Karpas-422 (cell line): Measurements from ENCODE around the gene SLC48A1. TPM values are rescaled to one million over a fixed set of nuclear protein-coding genes. Genes with fewer than 3 reads are reported as not detected.
A peak's percentile ranks its signal among the peaks of the same experiment; 100 is the strongest.
"Not testable (repeated sequence)": the region's sequence is repeated elsewhere in the genome, so short reads cannot be mapped to it uniquely, and the experiment has no call there.

Source experiments
- DNase-seq: peaks from one replicate; pipeline ENCODE4 v3.0.0-alpha.2; 2015
- H2AFZ ChIP-seq: fragments of 200-600 bp; sonication (generic); 2 replicates; pipeline ENCODE4 v1.6.1; 2014; ENCODE audit warnings: antibody characterized with exemption, low read length, mixed read lengths
- H3K27ac ChIP-seq: fragments of 200-600 bp; sonication (generic); 2 replicates; pipeline ENCODE4 v1.5.1; 2014; ENCODE audit warnings: mild to moderate bottlenecking, low read length, moderate library complexity
- H3K27me3 ChIP-seq: fragments of 200-600 bp; sonication (generic); 2 replicates; pipeline ENCODE4 v1.6.1; 2014; ENCODE audit warnings: low read length, mixed read lengths
- H3K36me3 ChIP-seq: fragments of 200-600 bp; sonication (generic); 2 replicates; pipeline ENCODE4 v1.6.1; 2014; ENCODE audit warnings: low read length, mixed read lengths; ENCODE audit not compliant: insufficient read depth
- H3K4me1 ChIP-seq: fragments of 200-600 bp; sonication (generic); 2 replicates; pipeline ENCODE4 v1.6.1; 2014; ENCODE audit warnings: mild to moderate bottlenecking, low read length, mixed read lengths
- H3K4me2 ChIP-seq: fragments of 200-600 bp; sonication (generic); 2 replicates; pipeline ENCODE4 v1.6.1; 2014; ENCODE audit warnings: low read length, low read depth, mild to moderate bottlenecking; ENCODE audit not compliant: poor library complexity, severe bottlenecking
- H3K4me3 ChIP-seq: fragments of 200-600 bp; sonication (generic); 2 replicates; pipeline ENCODE4 v1.5.1; 2014; ENCODE audit warnings: mild to moderate bottlenecking, antibody characterized with exemption, low read length, mixed read lengths
- H3K79me2 ChIP-seq: fragments of 200-600 bp; sonication (generic); 2 replicates; pipeline ENCODE4 v1.6.1; 2014; ENCODE audit warnings: mild to moderate bottlenecking, low read length, mixed read lengths
- H3K9ac ChIP-seq: fragments of 200-600 bp; sonication (generic); 2 replicates; pipeline ENCODE4 v1.6.0; 2014; ENCODE audit warnings: low read length
- H3K9me2 ChIP-seq: fragments of 200-600 bp; sonication (generic), shearing (Covaris generic); replicated peaks from 2 replicates; pipeline ENCODE4 v1.6.0; 2014; ENCODE audit warnings: mild to moderate bottlenecking, low read length, moderate library complexity; ENCODE audit not compliant: insufficient read depth
- H3K9me3 ChIP-seq: fragments of 300-700, 200-600 bp; sonication (generic); 2 replicates; pipeline ENCODE4 v1.6.1; 2014; ENCODE audit warnings: low read length, mixed read lengths
- H4K20me1 ChIP-seq: fragments of 200-600 bp; sonication (generic); 2 replicates; pipeline ENCODE4 v1.6.1; 2014; ENCODE audit warnings: mild to moderate bottlenecking, antibody characterized with exemption, low read length, low read depth; ENCODE audit not compliant: insufficient read depth
- total RNA-seq: library from RNA; depleted of rRNA; stranded (reverse); fragments of >200 nt; shearing (Covaris generic); gene quantifications from 2 replicates; pipeline ENCODE4 v1.2.3, GENCODE V29; 2014; ENCODE audit warnings: low replicate concordance

SLC48A1 gene
- total RNA-seq, 1 experiment from 2014 or later = 21.9 TPM

DNA sequence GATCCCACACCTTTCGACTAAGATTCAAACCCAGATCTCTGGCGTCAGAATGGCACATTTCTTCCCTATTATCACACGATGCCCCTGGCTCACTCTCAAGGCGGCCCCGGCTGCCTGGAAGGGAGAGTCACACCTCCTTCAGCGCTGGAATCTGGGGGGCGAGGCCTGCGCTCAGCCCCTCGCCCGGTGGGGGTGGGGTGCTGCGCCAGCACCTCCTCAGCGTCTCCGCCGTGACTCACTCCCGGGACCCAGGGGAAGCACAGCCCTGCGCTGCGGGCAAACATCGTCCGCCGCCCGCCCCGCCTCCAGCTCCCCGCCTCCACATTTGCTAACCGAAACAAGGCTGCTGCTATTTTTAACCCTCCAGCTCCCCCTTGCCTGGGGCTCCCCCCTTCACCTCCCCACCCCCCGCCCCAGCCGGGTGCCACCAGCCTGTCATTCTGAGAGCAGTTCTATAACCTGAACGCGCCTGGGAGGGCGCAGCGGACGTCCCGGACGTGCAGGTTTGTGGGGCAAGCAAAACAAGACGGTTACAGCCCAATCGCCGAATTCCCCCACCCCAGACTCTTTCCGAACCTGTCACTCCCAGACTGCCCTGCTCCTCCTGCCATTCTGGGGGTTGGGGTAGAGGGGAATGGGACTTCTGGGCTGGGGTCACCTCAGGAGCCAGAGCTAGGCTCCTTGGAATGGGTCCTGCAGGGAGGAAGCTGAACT lies 39.9 kb downstream of the SLC48A1 start:
- Histone ChIP-seq H3K27me3 (no peaks in the 10 kb centered on the region), H3K27ac (peak overlapping the region; percentile 98), H3K4me3 (peak overlapping the region; percentile 75), H3K9ac (peak overlapping the region; percentile 91), H2AFZ (no peak overlapping the region), H3K79me2 (peaks cover 94% of the 10 kb centered on the region), H3K36me3 (no peaks in the 10 kb centered on the region), H4K20me1 (no peaks in the 10 kb centered on the region), H3K9me2 (no peaks in the 10 kb centered on the region), H3K4me1 (peaks cover 94% of the 10 kb centered on the region), H3K9me3 (no peaks in the 10 kb centered on the region), H3K4me2 (peak overlapping the region; percentile 89)
- peak; percentile 96 for DNase-seq

DNA sequence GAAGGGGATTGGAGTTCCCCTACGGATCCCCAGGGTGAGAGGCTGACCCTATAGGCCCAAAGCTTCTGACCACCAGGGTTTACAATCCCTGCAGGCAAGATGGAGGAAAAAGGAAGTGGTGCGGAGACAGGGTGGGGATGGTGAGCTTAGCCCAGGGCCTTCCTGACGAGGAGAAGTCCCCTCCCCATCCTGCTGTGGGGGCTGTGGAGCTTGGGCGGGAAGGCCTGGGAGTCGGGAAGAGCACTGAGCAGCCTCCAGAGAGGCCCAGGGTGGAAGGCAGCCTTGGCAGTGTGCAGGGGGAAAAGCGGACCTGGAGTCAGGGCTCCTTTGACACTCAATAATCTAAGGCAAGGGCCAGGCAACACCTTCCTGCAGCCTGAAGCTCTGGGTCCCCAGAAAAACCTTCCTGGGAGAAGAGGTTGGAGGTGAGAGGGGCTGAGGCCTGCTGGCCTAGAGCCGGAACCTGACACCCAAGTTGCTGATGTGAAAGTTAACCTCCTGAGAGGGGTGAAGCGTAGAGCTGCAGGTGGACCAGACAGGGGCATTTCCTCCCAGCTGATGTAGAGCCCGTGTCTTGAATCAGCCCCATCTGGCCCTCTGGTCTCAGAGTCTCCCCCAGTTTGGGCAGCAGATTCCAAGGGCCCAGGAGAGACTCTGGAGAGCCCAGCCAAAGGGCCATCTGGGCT lies 40.6 kb downstream of the SLC48A1 start:
- DNase-seq = peak; percentile 84
- Histone ChIP-seq H4K20me1 (no peaks in the 10 kb centered on the region), H3K27me3 (no peaks in the 10 kb centered on the region), H3K36me3 (no peaks in the 10 kb centered on the region), H3K4me1 (peaks cover 94% of the 10 kb centered on the region), H3K9ac (peak overlapping the region; percentile 91), H3K4me3 (peak overlapping the region; percentile 75), H2AFZ (no peak overlapping the region), H3K9me3 (no peaks in the 10 kb centered on the region), H3K27ac (peak overlapping the region; percentile 98), H3K9me2 (no peaks in the 10 kb centered on the region), H3K4me2 (peak overlapping the region; percentile 89), H3K79me2 (peaks cover 94% of the 10 kb centered on the region)

DNA sequence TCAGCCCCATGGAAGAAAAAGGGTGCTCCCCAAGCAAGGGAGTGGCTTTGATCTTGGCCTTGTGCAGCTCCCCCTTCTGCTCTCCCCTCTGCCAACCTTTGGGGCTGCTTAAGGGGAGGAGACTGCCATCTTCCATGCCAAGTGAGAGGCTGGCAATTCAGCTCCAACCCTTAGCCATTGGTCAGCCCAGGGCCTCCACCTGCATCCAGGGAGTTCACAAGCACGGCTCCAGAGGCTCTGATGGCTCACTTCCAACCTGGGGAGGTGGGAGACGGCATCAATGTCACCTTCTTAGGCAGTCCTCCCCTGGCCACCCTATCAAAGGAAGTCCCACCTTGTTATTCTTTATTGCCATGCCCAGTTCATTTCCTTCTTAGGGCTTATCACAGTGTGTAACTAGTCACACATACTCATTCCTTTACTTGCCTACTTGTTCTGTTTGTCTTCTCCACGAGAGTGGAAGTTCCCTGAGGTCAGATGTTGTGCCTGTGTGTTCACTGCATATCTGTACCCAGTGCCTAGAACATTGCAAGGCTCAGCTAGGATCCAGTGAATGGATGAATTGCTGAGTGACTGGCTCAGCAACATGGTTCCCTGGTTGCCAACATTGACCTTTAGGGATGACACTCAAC lies 41.6 kb downstream of the SLC48A1 start:
- H3K9ac ChIP-seq = peak overlapping the region; percentile 91
- H2AFZ ChIP-seq = no peak overlapping the region
- H3K9me3 ChIP-seq = no peaks in the 10 kb centered on the region
- H3K4me1 ChIP-seq = peaks cover 84% of the 10 kb centered on the region
- DNase-seq = peak; percentile 50
- H3K27ac ChIP-seq = peak overlapping the region; percentile 98
- H3K4me2 ChIP-seq = peak overlapping the region; percentile 89
- H3K4me3 ChIP-seq = peak overlapping the region; percentile 75
- H3K36me3 ChIP-seq = no peaks in the 10 kb centered on the region
- H3K27me3 ChIP-seq = no peaks in the 10 kb centered on the region
- H4K20me1 ChIP-seq = no peaks in the 10 kb centered on the region
- no peaks in the 10 kb centered on the region for H3K9me2 ChIP-seq
- peaks cover 92% of the 10 kb centered on the region for H3K79me2 ChIP-seq

GRCh38 chr12:47815447-47815846 lies 42.4 kb downstream of the SLC48A1 start:
- not testable (repeated sequence) for H4K20me1 ChIP-seq, H3K4me3 ChIP-seq, H3K27me3 ChIP-seq, H3K9me2 ChIP-seq, H3K9ac ChIP-seq, H2AFZ ChIP-seq, H3K9me3 ChIP-seq, DNase-seq, H3K36me3 ChIP-seq
- peaks cover 80% of the 10 kb centered on the region for H3K4me1 ChIP-seq
- peak overlapping the region; percentile 98 for H3K27ac ChIP-seq
- H3K4me2 ChIP-seq = peak overlapping the region; percentile 89
- H3K79me2 ChIP-seq = peaks cover 89% of the 10 kb centered on the region

- H3K27ac ChIP-seq = peak overlapping the region; percentile 87
- DNase-seq = no peak
- H4K20me1 ChIP-seq = no peaks in the 10 kb centered on the region
- no peaks in the 10 kb centered on the region for H3K9me3 ChIP-seq
- H3K4me1 ChIP-seq = peaks cover 74% of the 10 kb centered on the region
- H3K9ac ChIP-seq = peak overlapping the region; percentile 97
- H3K4me2 ChIP-seq = peak overlapping the region; percentile 93
- H3K4me3 ChIP-seq = peak overlapping the region; percentile 91
- no peak overlapping the region for H2AFZ ChIP-seq
- H3K27me3 ChIP-seq = no peaks in the 10 kb centered on the region
- peaks cover 78% of the 10 kb centered on the region for H3K79me2 ChIP-seq
- no peaks in the 10 kb centered on the region for H3K9me2 ChIP-seq
- H3K36me3 ChIP-seq = no peaks in the 10 kb centered on the region
Observed at GRCh38 chr12:47816403-47817271, 43.6 kb downstream of the SLC48A1 start.

DNA sequence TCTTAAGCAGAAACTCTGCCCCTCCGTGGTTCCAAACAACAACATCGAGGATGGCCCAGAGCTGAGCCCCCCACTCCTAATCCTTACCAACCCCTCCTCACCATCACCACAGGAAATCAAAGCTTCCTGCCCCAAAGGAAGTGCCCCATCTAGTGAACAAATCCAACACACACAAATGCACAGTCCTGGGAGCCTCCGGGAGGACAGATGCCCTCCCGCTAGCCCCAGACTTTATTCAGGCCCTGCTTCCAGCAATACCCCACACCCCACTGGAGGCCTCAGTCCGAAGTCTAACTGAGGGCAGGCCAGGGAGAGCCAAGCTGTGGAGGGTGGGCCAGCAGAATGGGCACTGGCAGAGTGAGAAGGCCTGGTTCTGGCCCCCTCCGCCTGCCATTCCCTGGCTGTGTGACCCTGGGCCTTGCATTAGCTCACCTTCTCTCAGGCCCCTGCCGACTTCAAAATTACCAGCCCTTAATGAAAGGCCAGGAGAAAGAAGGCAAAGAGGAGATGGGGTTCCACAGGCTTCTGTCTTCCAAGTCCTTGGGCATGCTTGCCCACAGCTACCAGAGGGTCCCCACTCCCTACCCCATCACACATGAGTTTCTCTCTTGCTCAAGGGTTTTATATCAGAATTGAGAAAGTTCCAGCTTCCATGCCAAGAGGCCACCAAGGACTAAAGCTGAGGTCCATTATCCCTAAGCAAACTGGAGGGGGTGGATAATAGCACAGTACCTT lies 44.4 kb downstream of the SLC48A1 start:
- H3K9me2 ChIP-seq = no peaks in the 10 kb centered on the region
- peaks cover 66% of the 10 kb centered on the region for H3K4me1 ChIP-seq
- H3K27ac ChIP-seq = peak overlapping the region; percentile 87
- peak; percentile 56 for DNase-seq
- H4K20me1 ChIP-seq = no peaks in the 10 kb centered on the region
- no peaks in the 10 kb centered on the region for H3K9me3 ChIP-seq
- H3K79me2 ChIP-seq = peaks cover 70% of the 10 kb centered on the region
- no peak overlapping the region for H2AFZ ChIP-seq
- no peaks in the 10 kb centered on the region for H3K36me3 ChIP-seq
- peak overlapping the region; percentile 91 for H3K4me3 ChIP-seq
- no peaks in the 10 kb centered on the region for H3K27me3 ChIP-seq
- H3K4me2 ChIP-seq = peak overlapping the region; percentile 93
- peak overlapping the region; percentile 97 for H3K9ac ChIP-seq

DNA sequence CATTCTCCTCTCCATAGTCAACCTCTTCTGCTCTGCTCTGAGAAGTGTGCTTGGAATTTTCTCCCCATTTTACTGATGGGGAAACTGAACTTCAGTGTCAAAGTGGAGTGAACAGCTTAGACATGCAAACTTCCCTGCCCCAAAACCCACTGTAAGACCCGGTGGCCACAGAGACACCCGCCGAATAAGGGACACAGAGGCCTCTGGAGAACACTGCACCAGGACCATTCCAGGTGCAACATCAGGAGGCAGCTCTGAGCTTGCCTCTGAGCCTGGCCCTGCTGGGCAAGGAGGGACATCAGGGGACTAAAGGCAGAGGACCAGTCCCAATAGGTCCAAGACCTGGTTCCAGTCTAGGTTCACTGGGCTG lies 45.0 kb downstream of the SLC48A1 start:
- peak overlapping the region; percentile 93 for H3K4me2 ChIP-seq
- H3K79me2 ChIP-seq = peaks cover 66% of the 10 kb centered on the region
- no peaks in the 10 kb centered on the region for H3K9me3 ChIP-seq
- peak overlapping the region; percentile 91 for H3K4me3 ChIP-seq
- no peaks in the 10 kb centered on the region for H3K36me3 ChIP-seq
- peak overlapping the region; percentile 97 for H3K9ac ChIP-seq
- peaks cover 61% of the 10 kb centered on the region for H3K4me1 ChIP-seq
- H2AFZ ChIP-seq = no peak overlapping the region
- H3K27me3 ChIP-seq = no peaks in the 10 kb centered on the region
- H3K9me2 ChIP-seq = no peaks in the 10 kb centered on the region
- no peak for DNase-seq
- peak overlapping the region; percentile 87 for H3K27ac ChIP-seq
- no peaks in the 10 kb centered on the region for H4K20me1 ChIP-seq
